Stimulated activated CD4-positive, alpha-beta T cell treated with anti-CD3 and anti-CD28 coated beads, Interleukin-1b, Interleukin-23, amount 100 ng/mL, for 4 hours (primary cell): ENCODE measurements around the gene CA10.

Experiments
- DNase-seq, 2 donors: peaks; one replicate each; pipeline ENCODE4 v3.0.0-alpha.2; 2020; ENCODE audit warnings: low read depth in 2 of 2

CA10 gene

DNA sequence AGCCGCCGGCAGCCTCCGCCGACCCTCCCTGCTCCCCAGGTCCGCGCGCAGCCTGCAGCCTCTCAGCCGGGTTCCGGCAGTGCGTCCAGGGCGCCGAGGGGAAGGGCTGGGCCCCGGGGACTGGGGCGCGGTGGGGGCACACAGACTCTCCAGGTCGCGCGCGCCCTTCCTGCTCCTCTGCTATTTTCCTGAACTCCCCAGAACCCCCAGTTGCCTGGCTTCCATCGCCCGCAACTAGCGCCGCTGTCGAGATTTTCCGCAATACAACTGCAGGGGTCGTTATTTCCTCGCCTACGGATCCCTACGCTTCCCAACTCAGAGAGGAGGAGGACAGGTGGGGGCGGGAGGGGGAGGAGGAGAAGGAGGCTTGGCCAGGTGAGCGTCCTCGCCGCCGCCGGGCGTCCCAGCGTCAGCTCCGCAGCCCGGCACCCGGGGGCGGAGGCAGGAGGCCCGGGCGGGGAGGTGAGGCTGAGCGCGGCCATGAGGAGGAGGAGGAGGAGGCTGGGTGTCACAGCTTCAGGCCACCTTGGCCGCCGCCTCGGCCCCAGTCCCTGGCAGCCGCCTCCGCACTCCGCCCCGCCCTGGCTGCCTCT is at the start of gene CA10:
Gene CA10, minus strand, starts transcription at position 265 of the 593 bp plus-strand sequence.
- no peak for DNase-seq

DNA sequence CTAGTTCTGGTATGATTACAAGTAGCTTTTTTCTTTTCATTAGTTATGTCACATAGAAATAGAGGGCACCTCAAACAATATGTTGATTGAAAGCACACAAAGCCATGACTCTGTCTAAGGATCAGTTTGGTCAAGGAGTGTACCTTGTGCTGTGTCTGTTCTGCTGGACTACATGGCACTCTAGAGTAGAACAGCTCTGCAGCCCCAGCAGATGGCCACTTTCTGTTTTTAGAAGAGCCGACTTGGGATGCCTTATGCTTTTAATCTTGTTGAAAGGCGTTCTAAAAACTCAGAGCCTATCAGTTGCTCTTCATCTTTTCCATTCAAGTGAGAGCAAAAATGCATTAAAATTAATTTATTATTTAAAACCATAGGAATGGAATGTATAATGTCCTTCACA is 49.3 kb upstream of the CA10 start:
- DNase-seq, result no peak

DNA sequence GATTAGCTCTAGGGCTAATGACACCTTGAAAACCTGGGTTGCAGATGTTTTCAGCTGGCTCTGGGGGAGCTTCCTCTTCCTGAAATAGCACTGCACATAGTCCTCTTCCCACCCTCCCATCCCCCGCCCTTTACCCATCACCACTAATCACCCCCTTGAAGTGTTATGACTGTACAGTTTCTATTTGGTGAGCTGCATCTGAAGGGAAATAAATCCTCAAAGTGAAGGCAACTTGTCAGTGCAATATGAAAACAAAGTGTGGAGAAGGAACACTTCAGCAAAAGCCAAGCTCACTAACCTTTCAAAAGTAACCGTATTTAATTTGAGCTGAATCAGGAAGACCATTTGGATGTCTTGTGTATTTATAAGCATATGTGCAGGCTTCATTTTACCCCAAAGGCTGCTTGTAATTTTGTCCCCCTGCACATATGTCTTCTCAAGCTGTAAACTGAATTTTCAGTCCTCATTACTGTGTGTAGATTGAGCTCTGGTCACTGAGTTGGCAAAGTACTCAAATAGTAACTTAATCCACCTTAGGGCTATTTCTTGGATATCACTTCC is 44.1 kb upstream of the CA10 start:
- no peak for DNase-seq

DNA sequence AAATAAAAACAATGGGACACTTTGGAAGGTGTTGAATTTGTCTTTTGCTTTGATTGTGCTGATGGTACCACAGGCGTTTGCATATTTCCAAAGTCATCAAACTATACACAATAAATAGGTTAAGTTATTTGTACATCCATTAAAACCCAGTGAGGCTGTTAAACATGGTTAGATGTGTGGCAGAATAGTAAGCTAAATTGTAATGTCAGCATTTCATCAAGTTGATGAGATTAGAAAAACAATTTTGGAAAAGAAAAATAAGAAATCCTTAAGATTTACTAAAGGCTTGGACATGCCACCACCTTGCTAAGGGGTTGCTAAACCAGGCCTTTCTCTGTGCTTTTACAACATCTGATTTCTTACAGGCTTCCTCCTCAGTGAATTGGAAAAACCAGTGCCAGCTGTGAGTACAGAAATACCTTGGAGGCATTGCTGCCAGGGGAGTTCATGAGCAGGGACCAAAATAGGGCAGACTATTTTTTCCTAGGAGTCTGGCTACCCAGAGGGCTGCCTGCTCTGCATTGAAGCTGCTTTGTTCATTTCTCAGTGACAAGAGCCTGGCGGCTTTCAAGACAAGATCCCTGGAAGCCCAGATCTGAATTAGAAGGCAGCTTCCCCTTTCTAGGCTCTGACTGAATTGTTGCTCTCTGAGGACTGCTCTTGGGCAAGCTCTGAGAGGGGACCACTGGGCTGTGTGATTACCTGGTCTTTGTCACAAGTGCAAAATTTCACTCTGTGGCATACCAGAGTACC is 43.4 kb upstream of the CA10 start:
- no peak for DNase-seq

DNA sequence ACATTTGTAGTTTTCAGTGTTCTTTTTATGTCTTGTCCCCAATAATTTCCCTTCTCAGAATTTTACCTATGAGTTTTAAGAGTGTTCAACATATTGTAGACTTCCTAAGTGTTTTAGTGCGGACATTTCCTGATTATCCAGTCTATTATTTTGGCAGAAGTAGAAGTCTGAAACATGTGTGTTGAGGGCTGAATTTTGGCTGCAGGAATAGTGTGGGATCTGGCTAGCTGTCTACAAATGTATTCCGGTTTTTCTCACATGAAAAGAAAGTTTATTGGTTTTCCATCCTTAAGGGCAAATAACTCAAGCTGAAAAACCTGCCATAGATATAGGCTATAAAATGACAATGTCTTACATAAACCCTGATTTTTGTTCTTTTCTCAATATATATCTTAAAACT is 33.0 kb upstream of the CA10 start:
- DNase-seq, result no peak

DNA sequence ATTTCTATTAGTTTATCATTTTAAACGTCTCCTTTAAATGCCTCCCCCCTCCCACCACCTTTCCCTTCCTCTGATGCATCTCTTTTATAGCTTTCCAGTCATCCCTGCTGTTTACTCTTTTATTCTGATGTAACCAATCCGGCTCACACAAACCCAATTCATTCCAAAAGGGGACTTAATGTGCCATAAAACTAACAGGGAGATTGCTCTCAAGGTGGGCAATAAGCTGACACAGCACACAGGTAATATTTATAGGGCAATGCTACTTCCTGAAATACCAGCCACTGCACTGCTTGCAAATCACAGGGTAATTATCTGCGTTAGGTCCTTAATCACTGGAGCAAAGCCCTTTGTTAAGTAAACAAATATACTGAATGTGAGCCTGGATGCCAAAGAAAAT is 23.3 kb upstream of the CA10 start:
- DNase-seq, result no peak

DNA sequence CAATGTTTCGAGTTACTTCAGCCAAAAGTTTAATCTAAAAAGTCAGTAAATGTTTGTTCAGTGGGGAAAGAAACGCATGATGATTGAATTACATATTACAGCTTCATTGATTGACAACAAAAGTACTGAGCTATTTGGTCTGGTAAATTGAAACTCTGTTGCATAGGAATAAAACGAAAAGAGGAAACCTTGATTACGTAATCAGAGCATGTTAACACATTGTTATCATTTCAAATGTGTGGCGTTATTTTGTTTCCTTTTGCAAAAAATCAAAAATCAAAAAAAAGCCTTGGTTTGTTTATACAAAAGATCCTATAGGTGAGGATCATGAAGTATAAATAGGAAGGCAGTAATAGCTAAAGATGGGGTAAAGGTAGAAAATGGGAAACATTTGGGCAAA is 19.5 kb upstream of the CA10 start:
- no peak for DNase-seq

DNA sequence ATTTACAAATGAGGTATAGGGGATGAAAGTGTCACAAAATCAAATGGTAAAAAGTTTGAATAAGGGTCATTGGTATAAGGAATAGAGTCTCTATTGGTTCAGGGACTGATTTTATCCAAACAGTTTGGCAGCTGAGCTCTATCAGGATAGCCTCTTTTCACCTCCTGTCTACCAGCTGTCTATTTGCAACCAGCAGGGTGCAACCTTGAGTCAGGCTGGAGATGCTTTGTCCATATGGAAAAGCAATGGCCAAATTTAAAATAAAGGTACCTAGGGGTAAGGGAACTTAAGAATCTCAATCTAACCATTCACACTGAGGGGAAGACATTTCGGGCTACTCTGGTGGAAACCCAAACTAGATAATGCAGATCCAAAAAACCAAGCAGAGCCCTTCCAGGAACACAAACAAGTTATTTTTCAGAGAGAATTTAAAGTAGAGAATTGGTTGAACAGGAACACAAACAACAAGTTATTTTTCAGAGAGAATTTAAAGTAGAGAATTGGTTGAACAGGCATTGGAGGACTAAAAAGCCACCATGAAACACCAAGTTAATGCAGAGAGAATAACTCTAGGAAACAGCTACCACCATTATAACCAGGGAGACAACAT is 12.6 kb upstream of the CA10 start:
- no peak for DNase-seq

DNA sequence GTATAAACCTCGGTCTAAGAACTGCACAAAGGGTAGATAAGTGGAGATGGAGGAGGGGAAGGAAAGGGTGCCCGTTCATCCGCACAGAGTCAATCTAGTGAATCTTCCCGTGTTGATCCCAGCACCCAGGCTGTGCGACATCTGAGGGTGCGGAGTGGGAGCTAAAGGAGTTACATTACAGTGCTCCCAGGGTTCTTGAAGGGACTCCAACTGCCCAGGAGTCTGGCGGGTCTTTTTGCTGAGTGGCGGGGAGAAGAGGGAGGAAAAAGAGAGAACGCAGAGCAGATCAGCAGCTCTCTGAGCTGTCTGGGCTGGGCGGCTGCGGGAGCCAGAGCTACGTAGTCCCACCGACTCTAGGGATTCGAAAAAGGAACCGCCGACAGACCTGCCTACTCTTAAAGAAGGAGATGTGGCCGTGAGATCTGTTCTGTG is 1.6 kb upstream of the CA10 start:
- DNase-seq, result no peak

DNA sequence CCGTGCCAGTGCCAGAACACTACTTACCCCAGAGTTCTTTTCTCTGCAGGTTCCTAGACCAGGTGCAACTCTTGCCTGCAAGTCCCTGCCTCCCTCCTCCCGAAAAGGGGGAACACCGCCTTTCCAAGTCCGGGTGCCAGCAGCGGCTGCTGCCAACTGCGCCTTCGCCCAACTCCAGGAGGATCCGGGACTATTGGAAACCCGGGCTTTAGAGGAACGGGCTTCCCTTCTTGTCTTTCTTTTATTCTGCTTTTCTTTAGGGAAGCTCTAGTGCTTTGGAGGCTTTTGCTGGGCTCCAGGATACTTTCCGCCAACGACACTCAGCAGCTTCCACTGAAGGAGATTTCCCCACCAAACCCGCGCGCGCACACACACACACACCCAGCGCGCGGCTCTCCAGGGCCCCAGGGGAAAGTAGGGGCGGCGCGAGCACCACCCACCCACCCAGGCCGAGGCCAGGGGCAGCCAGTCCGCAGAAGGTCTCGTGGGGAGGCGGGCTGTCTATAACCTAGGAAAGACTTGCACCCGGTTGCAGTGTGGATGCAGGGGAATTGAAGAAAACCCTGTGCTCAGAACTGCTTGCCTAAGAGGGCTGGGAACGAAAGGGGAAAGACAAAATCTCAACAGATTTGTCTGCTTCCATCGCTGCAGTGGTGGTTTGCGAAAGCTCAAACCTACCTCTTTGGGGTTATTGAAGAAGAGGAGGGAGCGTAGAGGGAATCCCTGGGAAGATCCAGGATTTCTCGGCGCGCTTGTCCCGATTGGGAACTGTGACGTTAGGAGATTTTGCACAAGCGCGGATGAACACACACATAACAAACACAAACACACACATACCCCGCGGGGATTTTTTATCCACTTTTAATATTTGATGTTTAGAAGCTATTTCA is 977 bp upstream of the CA10 start:
- no peak for DNase-seq

DNA sequence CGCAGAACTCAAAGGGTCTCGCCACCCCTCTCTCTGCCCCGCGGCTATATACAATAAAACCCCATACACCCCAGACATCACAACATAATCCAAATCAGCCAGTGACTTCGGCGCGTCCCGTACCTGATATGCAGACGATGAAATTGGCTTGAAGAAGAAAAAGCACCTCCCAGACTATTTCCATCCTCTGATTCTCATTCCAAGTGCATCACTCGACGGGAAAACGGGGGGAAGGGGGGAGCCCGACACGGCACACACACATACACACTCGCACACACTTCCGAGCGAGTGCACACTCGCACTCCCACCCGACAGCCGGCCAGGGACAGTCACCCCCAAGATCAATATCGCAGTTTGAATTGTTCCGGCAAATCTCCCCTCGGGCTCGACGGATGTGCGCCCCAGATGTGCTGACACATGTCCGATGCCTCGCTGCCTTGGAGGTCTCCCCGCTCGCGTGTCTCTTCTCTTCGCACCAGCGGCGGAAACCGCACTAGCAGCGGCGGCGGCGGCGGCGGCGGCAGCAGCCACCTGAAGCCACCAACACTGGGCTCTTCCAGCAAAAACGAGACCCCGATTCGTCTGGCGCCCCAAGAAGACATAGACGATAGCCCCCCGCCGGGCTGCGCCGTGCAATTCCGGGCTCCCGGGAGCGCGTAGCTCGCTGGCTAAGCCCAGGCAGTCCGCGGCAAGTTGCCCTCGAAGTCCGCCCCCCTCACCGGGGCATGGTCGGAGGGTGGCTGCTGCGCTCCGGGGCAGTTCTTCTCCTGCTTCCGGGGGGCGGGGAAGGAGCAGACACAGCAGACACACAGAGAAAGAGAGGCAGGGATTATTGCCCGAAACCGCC is 688 bp downstream of the CA10 start:
- DNase-seq, result no peak

DNA sequence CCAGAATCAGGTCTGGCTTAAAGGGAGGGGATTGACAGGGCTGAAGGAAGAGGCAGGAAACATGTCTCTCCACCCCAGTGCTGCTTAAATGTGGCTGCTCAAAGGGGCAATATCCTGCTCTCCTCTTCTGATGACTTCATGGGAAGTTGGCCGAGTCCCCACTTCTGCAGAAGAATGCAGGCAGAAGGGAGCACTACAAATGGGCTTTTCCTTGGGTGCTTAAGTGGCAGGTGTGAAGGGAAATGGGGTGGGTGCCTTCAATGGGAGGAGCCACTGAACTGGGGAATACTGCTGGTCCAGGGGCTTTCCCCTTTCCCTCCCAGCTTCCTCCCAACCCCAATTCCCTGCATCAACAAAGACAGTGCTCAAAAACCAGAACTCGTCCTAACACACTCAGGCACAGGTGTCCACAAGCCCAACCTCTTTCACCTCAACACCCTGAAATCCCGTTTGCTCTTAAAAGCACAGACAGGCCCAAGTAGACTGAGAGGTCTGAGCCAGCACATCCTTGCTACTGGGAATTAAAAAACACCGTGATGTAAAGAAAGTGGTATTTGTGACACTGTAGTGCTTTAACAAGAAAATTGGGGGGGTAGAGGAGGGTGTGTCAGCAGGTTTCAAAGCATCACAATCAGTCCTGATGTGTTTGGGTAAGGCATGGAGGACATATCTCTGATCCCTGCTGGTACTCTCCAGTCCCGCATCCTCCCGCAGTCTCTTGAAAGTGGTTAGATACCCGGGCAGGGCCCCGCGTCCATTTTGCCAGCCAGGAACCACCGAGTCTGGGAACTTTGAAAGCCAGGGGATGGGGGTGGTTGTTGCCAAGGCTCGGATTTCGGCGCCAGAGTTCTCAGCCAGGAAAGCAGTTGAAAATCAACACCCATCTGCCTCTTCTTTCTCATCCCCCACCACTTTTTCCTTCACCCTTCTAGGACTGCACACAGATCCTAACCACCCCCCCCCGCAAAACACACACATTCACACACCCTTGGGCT is 1.6 kb downstream of the CA10 start:
- no peak for DNase-seq

DNA sequence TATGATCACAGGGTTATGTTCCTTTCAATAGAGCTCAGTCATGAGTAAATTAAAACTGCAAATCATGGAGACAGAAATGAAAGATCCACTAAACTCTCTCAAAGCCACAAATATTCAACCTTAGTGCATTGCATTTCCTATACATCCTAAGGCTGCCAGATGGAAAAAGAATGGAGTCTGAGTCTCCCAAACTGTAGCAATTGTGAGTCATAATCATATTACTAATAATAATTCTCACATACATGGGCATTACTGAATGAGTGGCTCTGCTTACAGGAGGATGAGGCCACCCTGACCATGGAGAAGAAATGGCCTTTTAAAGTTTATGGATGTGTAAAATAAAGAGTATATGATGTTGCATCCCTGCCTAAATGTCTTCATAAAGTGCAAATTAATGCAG is 3.2 kb downstream of the CA10 start:
- no peak for DNase-seq

DNA sequence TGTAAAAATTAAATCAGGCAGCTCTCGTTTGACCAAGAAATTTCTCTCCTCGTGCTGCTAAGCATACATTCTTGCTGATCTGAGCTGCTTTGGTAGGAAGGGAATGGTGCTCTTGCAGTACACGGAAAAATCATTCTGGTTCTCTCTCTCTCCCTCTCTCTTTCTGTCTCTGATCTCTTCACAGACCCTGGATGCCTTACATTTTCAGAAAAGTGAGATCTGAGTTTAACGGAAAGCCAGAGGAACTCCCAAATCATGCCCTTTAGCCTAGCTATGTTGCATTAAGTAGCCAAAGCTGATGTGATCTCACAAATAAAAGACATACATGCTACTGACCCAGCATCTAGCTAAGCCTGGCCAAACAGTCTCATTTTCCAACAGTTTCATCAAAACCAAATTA is 4.0 kb downstream of the CA10 start:
- no peak for DNase-seq

DNA sequence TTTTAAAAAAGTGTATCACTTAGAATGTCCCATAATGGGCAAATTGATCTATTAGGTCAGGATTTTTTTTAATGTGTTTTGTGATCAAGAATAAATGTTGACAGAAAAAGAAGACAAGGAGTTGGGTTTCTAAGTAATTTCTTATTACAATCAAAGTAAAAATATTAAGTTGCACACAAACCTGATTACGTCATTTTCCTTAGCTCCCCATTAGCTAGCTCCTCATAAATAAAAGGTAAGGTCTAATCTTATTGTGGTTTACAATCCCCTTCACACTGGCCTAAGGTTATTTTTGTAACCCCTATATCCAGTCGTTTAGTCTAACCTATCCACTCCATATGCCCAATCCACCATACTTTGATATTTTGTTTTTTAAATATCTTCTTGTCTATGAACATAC is 7.6 kb downstream of the CA10 start:
- no peak for DNase-seq

DNA sequence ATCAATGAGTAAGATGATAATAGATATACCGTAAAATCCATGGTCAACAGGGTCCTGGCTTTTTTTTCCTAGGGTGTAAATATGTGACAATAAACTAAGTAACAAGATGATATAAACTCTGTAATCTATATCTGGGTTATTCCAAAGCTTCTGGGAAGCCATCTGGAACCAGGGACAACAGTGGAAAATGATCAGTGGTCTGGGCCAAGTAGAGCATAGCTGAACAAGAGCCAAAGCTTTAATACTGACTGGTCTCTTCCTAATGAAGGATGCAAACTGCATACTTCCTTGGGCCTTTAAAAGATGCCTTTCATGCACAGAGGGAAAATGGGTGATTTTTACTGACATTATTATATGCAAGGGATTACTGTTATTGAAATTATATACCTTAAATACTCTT is 8.9 kb downstream of the CA10 start:
- DNase-seq, result no peak

DNA sequence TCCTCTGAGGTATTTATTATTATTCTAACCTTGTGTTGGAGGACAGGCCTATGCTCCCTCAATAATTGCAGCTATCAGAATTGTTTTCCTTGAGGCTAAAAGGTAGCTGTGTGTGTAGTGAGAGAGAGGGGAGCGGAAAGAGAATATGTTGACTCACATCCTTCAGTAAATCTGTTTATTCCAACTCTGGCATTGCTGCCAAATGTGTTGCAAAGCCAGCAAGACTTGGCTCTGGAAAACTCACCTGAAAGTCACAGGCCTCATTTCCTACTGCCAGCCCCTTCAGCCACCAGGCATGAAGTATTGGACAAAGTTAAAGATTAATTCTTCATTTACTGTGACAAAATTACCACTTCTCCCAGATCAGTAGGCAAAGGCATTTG is 9.6 kb downstream of the CA10 start:
- DNase-seq, result no peak

DNA sequence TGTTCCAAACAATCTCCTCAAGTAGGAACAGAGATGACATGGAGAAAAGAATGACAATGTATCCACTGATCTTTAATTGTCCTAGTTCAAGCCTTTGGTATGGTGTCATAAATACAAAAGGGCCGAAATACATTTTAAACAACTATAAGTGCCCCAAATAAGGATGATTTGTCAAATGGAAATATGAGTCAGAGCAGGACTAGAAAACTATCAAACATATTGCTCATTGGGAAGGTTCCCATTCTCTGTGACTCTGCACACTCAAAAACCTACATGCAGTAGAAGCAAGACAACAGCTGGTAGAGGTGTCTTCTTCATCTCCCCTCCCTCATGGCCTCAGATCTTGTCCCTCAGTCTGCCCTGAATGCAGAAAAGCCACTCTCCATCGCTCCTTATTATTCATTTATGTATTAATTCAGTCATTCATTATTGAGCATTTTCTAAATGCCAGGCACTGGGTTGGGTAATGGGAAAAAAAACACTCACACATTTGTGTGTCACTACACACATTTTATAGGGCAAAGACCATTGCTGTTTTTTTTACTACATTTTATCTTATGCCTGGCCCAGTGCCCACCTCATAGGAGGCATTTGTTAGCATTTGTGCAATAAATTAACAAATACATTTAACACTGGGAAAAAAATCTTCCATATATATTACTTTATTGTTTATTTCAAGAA is 10.1 kb downstream of the CA10 start:
- no peak for DNase-seq

DNA sequence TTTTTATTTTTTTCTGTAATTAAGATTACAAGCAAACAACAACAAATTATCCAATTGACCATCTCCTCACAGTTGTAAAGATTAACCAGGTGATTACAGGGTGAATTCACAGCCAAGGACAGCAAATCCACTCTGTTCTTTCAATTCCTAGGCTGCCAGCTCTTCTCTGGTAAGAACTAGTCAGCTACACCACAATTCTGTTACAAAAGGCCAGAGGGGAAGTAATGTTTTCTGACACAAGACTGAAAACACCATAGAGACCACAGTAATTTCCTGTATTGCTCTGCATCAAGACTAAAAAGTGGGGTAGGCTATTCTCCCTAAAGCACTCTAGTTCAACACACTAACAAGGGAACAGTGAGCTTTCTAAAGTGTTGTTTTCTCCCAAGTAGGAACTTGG is 10.6 kb downstream of the CA10 start:
- no peak for DNase-seq
